Thoracic aorta (tissue), 2 donors: Measurements from ENCODE around the gene PITPNM3. TPM values are rescaled to one million over a fixed set of nuclear protein-coding genes. Genes with fewer than 3 reads are reported as not detected.

ENCODE experiments used
- ATAC-seq: fragments of 150-250 bp; one replicate; pipeline ENCODE4 v1.8.0; 2017; ENCODE audit warnings: low read depth; ENCODE audit not compliant: insufficient number of reproducible peaks, low FRiP score
- DNase-seq: peaks from one replicate; pipeline ENCODE4 v3.0.0-alpha.2; 2020; ENCODE audit warnings: low spot score
- H3K27ac ChIP-seq, 2 donors: fragments of 200-600 bp; sonication (generic); 1 replicate in 1 of 2; 2 replicates in 1 of 2; pipeline ENCODE4 v1.5.1; 2016; ENCODE audit warnings: mild to moderate bottlenecking in 2 of 2, moderate library complexity in 2 of 2
- H3K27me3 ChIP-seq: fragments of 200-600 bp; sonication (generic); replicated peaks from 2 replicates; pipeline ENCODE4 v1.6.0; 2016; ENCODE audit warnings: mild to moderate bottlenecking; ENCODE audit not compliant: insufficient read depth
- H3K36me3 ChIP-seq: fragments of 200-600 bp; sonication (generic); one replicate; pipeline ENCODE4 v1.5.1; 2016
- H3K4me1 ChIP-seq, 2 donors: fragments of 200-600 bp; sonication (generic); 1 replicate in 1 of 2; 2 replicates in 1 of 2; pipeline versions ENCODE4 v1.5.1 to v1.6.0; 2016; ENCODE audit warnings: low read depth in 2 of 2, mild to moderate bottlenecking in 1 of 2; ENCODE audit not compliant: control insufficient read depth in 1 of 2
- H3K4me3 ChIP-seq: fragments of 200-600 bp; sonication (generic); 2 replicates; pipeline ENCODE4 v1.5.1; 2016; ENCODE audit warnings: mild to moderate bottlenecking
- H3K9me3 ChIP-seq: fragments of 200-600 bp; sonication (generic); 2 replicates; pipeline ENCODE4 v1.5.1; 2016
- CTCF ChIP-seq: fragments of 200-600 bp; sonication (generic); IDR thresholded peaks from one replicate; pipeline ENCODE4 v1.5.1; 2019; ENCODE audit warnings: antibody characterized with exemption
- total RNA-seq, 2 donors: library from RNA; depleted of rRNA; stranded (reverse); fragments of >200 nt; gene quantifications; one replicate each; pipeline versions ENCODE4 v1.1.0 to v1.2.3, GENCODE V29; 2016

PITPNM3 gene
- total RNA-seq, 2 donors from 2014 or later, result 1.8 to 3.1 TPM

- Histone ChIP-seq H3K4me3 (no peak overlapping the region), H3K9me3 (peaks cover 4% of the 10 kb centered on the region), H3K27ac (no peak overlapping the region), H3K36me3 (peaks cover 28% of the 10 kb centered on the region), H3K4me1 (peaks cover 1 to 4% of the 10 kb centered on the region in 2 donors), H3K27me3 (no peaks in the 10 kb centered on the region)
- DNase-seq (no peak), ATAC-seq (no peak)
- no peak for TF ChIP-seq CTCF
These were observed 24.3 kb upstream of the PITPNM3 start for GRCh38 chr17:6580625-6581024.

DNA sequence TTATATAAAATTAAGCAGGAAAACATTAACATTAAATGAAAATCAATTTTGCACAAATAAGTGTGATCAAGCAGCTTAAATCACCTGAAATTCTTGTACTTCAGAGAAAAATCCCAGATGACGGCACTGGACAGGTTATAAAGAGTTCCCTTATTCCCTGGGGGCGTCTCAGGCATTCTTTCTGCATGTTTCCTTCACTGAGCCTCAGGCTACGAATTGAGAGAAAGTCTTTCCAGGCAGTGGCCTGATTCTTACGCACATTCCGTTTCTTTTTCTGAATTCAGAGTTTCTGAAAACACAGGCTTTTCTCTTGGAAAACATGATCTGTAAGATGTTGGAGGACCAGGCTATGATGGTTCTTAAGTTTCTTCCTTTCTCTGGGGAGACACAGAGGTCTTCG lies 22.1 kb upstream of the PITPNM3 start:
- Histone ChIP-seq H3K4me1 (peaks cover 5 to 15% of the 10 kb centered on the region in 2 donors), H3K36me3 (peaks cover 8% of the 10 kb centered on the region), H3K9me3 (no peaks in the 10 kb centered on the region), H3K4me3 (no peak overlapping the region), H3K27me3 (no peaks in the 10 kb centered on the region), H3K27ac (no peak overlapping the region)
- ATAC-seq (no peak), DNase-seq (no peak)
- no peak for TF ChIP-seq CTCF

DNA sequence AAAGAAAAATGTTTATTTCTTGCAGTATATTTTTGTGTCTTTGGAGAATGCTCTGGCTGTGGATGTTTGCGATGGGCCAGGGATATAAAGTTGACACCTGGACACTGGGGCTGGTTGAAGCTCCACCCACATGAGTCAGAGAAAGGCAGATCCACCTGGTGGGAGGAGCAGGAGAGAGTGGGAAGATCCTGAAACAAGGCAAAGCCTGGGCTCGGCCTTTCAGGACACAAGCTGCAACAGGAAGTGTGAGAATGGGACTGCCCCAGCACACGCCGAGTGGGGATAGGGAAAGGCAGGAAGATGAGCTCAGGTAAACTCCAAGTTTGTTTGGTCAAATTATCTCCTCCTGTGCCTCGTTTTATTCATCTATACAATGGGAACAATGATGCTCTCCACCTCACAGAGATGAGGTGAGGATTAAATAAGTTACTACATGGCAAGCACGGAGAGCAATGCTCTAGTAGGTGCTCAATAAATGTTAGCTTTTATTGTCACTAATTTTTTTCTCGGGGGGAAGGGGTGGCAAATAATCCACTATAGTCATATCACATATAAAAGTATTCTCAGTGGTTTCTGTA lies 21.4 kb upstream of the PITPNM3 start:
- Histone ChIP-seq H3K27ac (no peak overlapping the region), H3K27me3 (no peaks in the 10 kb centered on the region), H3K36me3 (peaks cover 4% of the 10 kb centered on the region), H3K4me3 (no peak overlapping the region), H3K9me3 (no peaks in the 10 kb centered on the region), H3K4me1 (peaks cover 5 to 15% of the 10 kb centered on the region in 2 donors)
- DNase-seq, result no peak
- no peak for ATAC-seq
- no peak for TF ChIP-seq CTCF

GRCh38 chr17:6576038-6576785 lies 19.9 kb upstream of the PITPNM3 start:
- H3K27ac ChIP-seq, result no peak overlapping the region
- peaks cover 4% of the 10 kb centered on the region for H3K36me3 ChIP-seq

More at GRCh38 chr17:6576038-6576785, 19.9 kb upstream of the PITPNM3 start:
- ATAC-seq, result no peak
- no peak overlapping the region for H3K4me3 ChIP-seq
- no peak for DNase-seq
- no peak for TF ChIP-seq CTCF
- peaks cover 5 to 15% of the 10 kb centered on the region in 2 donors for H3K4me1 ChIP-seq
- no peaks in the 10 kb centered on the region for H3K9me3 ChIP-seq
- H3K27me3 ChIP-seq, result no peaks in the 10 kb centered on the region
